Uterus (tissue), 4 donors: ENCODE data around the gene ETV7. TPM values are rescaled to one million over a fixed set of nuclear protein-coding genes. Genes with fewer than 3 reads are reported as not detected.

ENCODE experiments used
- DNase-seq, 2 donors: peaks; one replicate each; pipeline ENCODE4 v3.0.0-alpha.2; 2019 to 2020
- H3K27ac ChIP-seq, 2 donors: fragments of 200-600 bp; sonication (generic); 1 replicate in 1 of 2; 2 replicates in 1 of 2; pipeline ENCODE4 v1.5.1; 2016 to 2018
- H3K27me3 ChIP-seq, 2 donors: fragments of 200-600 bp; sonication (generic); one replicate each; pipeline ENCODE4 v1.5.1; 2018 to 2019; ENCODE audit warnings: control low read depth in 1 of 2
- H3K36me3 ChIP-seq, 2 donors: fragments of 200-600 bp; sonication (generic); one replicate each; pipeline ENCODE4 v1.5.1; 2019; ENCODE audit warnings: control low read depth in 1 of 2
- H3K4me1 ChIP-seq, 2 donors: fragments of 200-600 bp; sonication (generic); one replicate each; pipeline ENCODE4 v1.5.1; 2018 to 2019; ENCODE audit warnings: control low read depth in 1 of 2
- H3K4me3 ChIP-seq, 2 donors: fragments of 200-600 bp; sonication (generic); 1 replicate in 1 of 2; 2 replicates in 1 of 2; pipeline ENCODE4 v1.5.1; 2018 to 2019; ENCODE audit warnings: mild to moderate bottlenecking in 1 of 2
- H3K9me3 ChIP-seq, 2 donors: fragments of 200-600 bp; sonication (generic); one replicate each; pipeline ENCODE4 v1.5.1; 2019; ENCODE audit warnings: control low read depth in 1 of 2
- CTCF ChIP-seq, 4 experiments: fragments of 200-600 bp in 2 of 4; fragments of 450-650 bp in 2 of 4; sonication (generic) in 2 of 4; IDR thresholded peaks; one replicate each; pipeline ENCODE4 v1.5.1; 2016 to 2019; ENCODE audit warnings: antibody characterized with exemption in 4 of 4, mild to moderate bottlenecking in 2 of 4, moderate library complexity in 1 of 4
- POLR2A ChIP-seq, 2 donors: fragments of 450-650 bp; IDR thresholded peaks; one replicate each; pipeline ENCODE4 v1.6.1; 2016; ENCODE audit warnings: antibody characterized with exemption in 2 of 2, mild to moderate bottlenecking in 1 of 2, moderate library complexity in 1 of 2
- intact Hi-C: fragments of 100-400 bp; cut with DNase I; formaldehyde crosslinking; loops from one replicate; pipeline ENCODE4 v1.15.1; 2023; ENCODE audit warnings: low total_unique reads
- total RNA-seq, 4 donors: library from RNA; depleted of rRNA in 3 of 4; stranded (reverse); fragments of >200 nt in 3 of 4; gene quantifications; one replicate each; pipeline versions ENCODE4 v1.1.0 to v1.2.4, GENCODE V29; 2014 to 2023
- donor health status: DM: yes; HTN: yes; CAD: no.

ETV7 gene
- total RNA-seq, 4 donors from 2014 or later, result 1.3 TPM; not detected in 3

- no peak for DNase-seq
- TF ChIP-seq POLR2A (IDR thresholded peaks at IDR 0.05), result no peak
- no peak for TF ChIP-seq CTCF (IDR thresholded peaks at IDR 0.05)
- Histone ChIP-seq H3K27me3 (no peaks in the 10 kb centered on the region), H3K36me3 (no peaks in the 10 kb centered on the region), H3K4me3 (no peak overlapping the region), H3K27ac (no peak overlapping the region), H3K4me1 (no peaks in the 10 kb centered on the region), H3K9me3 (no peaks in the 10 kb centered on the region)
- intact Hi-C loops, result no loop called here
These were observed 64.9 kb downstream of the ETV7 start for GRCh38 chr6:36322591-36322990.

- Histone ChIP-seq H3K27me3 (no peaks in the 10 kb centered on the region), H3K27ac (no peak overlapping the region)
These were observed 67.0 kb downstream of the ETV7 start for GRCh38 chr6:36320475-36320874.

GRCh38 chr6:36319821-36320220, 67.6 kb downstream of the ETV7 start:
- no peak for DNase-seq
- Histone ChIP-seq H3K4me3 (no peak overlapping the region), H3K27ac (no peak overlapping the region), H3K27me3 (no peaks in the 10 kb centered on the region), H3K36me3 (no peaks in the 10 kb centered on the region), H3K9me3 (no peaks in the 10 kb centered on the region), H3K4me1 (no peaks in the 10 kb centered on the region)
- intact Hi-C loops, result no loop called here
- TF ChIP-seq CTCF (IDR thresholded peaks at IDR 0.05), result no peak
- TF ChIP-seq POLR2A (IDR thresholded peaks at IDR 0.05), result no peak

More at GRCh38 chr6:36320475-36320874, 67.0 kb downstream of the ETV7 start:
- DNase-seq, result no peak
- intact Hi-C loops, result no loop called here
- Histone ChIP-seq H3K36me3 (no peaks in the 10 kb centered on the region), H3K4me3 (no peak overlapping the region), H3K4me1 (no peaks in the 10 kb centered on the region), H3K9me3 (no peaks in the 10 kb centered on the region)
- TF ChIP-seq POLR2A (IDR thresholded peaks at IDR 0.05) (no peak), CTCF (IDR thresholded peaks at IDR 0.05) (no peak)

- TF ChIP-seq CTCF (IDR thresholded peaks at IDR 0.05), result no peak
- no peak for TF ChIP-seq POLR2A (IDR thresholded peaks at IDR 0.05)
- DNase-seq, result no peak
- no peaks in the 10 kb centered on the region for H3K9me3 ChIP-seq
- intact Hi-C loops, result no loop called here
- H3K27me3 ChIP-seq, result no peaks in the 10 kb centered on the region
- H3K4me1 ChIP-seq, result no peaks in the 10 kb centered on the region
- H3K36me3 ChIP-seq, result no peaks in the 10 kb centered on the region
- no peak overlapping the region for H3K27ac ChIP-seq
- H3K4me3 ChIP-seq, result no peak overlapping the region
These were observed 68.1 kb downstream of the ETV7 start for GRCh38 chr6:36319436-36319762.

GRCh38 chr6:36318690-36319435, 68.6 kb downstream of the ETV7 start:
- no peak for DNase-seq
- Histone ChIP-seq H3K9me3 (no peaks in the 10 kb centered on the region), H3K27ac (no peak overlapping the region), H3K4me3 (no peak overlapping the region), H3K27me3 (no peaks in the 10 kb centered on the region), H3K4me1 (no peaks in the 10 kb centered on the region), H3K36me3 (no peaks in the 10 kb centered on the region)
- intact Hi-C loops, result no loop called here
- no peak for TF ChIP-seq CTCF (IDR thresholded peaks at IDR 0.05)
- no peak for TF ChIP-seq POLR2A (IDR thresholded peaks at IDR 0.05)
